DMS79 treated with DMSO at 0.1 percent for 48 hours (cell line): Measurements from ENCODE around the gene LRRC43.

Source experiments
- DNase-seq: peaks from one replicate; lab custom pipeline; 2025; lab: John Stamatoyannopoulos, UW

The LRRC43 gene

DNA sequence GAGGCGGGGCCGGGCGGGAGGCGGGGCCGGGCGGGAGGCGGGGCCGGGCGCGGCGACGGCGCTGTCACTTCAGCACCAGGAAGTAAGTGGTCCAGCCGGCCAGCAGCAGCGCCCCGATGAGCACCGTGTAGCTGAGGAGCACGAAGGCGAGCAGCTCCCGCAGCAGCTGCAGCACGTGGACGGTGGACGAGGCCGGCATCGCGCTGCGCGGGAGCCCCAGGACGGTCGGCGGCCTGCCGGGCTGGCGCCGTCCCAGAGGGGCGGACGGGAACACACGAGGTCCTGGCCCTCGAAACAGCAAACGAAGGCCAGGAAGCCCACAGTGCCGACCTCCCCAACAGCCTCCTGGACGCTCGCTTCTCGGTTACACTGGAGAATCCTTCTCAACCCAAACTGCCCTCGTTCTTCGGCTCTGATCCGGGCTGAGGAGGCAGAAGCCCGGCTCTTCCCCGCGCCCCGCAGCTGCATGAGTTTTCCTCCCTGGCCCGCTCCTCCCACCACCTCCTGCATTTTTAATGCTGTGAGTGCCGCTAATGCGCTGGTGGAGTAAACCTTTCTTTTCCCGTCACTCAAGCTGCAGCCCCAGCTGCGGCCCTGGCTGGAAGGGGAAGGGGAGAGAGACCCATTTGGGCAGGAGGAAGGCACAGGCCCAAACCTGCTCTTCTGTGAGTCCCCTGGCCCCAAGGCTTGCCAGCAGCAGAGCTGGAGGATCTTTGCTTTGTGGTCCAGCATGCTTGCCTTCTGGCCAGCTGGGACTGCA lies 43.6 kb downstream of the LRRC43 start:
- peak; percentile 45 for DNase-seq

DNA sequence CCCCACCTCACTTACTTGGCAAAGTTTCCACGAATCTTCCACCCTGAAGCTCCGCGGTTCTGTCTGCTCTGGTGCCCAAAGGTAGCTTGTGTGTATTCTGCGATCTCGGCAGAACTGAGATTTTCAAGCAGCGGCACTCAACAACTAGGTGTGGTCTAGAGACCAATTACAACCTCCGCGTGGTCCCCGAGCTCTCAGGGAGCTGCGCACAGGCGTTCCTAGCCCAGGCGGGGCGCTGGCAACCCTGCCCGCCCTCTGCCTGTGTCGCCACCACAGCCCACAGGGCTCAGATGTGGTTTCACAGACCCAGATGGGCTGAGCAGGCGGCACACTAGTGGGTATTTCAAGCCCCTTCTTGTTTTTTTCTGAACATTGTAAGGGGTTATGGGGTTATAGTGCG lies 44.4 kb downstream of the LRRC43 start:
- peak; percentile 35 for DNase-seq

GRCh38 chr12:122228092-122228491 lies 45.2 kb downstream of the LRRC43 start:
- no peak for DNase-seq

- no peak for DNase-seq
Observed at GRCh38 chr12:122230798-122231197, 47.9 kb downstream of the LRRC43 start.

DNA sequence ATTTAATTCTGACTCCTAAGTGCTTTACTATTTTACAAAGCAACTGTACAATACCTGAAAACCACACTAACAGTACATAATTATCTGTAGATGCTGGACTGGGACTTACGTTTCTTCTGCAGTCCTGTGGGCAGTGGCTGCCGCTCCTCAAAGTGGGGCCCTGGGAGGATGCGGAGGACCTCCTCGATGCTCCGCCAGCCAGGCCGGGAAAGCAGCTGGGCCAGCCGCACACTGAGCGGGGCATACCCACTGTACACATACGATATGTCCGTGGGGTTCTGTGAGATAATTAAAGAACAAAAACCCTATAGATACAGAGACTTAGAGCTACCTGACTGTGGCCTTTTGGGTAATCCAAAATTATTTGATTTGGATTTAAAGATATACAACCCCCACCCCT lies 49.8 kb downstream of the LRRC43 start:
- no peak for DNase-seq

DNA sequence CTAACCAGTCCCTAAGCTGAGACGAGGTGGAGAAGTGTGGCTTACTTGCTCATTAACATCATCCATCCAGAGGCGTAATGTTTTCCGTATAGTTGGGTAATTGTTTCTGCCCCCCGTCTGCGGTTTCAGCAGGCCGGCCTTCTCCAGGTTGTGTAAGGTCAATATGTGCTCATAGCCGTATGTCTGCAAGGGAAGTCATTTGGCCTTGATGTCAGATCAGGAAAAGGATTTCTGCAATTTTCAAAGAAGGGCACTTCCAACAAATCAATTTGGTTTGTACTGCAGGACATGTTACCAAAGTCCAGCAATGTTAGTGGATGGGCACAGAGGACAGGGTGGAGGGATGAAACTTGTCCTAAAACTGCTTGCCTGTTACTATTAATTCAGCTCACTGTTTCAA lies 52.8 kb downstream of the LRRC43 start:
- DNase-seq: no peak

GRCh38 chr12:122238861-122239260 lies 55.9 kb downstream of the LRRC43 start:
- DNase-seq: no peak

DNA sequence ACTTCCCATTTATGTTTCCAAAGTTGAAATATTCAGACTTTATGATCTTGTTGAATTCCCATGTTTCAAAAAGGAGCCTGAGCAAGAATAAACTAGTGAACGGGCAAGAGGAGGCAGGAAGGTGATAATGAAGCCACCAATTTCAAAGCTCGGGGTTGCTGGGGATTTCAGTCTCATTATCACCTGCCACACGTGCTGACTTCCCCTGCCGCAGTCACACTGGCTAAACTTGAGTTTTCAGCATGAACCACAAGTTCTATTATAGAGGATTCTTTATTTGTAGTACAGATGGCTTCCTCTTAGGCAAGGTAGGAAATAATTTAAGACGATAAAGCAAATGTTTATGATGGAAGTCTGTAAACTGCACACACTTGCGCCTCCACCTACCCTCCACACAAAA lies 61.0 kb downstream of the LRRC43 start:
- DNase-seq: no peak

DNA sequence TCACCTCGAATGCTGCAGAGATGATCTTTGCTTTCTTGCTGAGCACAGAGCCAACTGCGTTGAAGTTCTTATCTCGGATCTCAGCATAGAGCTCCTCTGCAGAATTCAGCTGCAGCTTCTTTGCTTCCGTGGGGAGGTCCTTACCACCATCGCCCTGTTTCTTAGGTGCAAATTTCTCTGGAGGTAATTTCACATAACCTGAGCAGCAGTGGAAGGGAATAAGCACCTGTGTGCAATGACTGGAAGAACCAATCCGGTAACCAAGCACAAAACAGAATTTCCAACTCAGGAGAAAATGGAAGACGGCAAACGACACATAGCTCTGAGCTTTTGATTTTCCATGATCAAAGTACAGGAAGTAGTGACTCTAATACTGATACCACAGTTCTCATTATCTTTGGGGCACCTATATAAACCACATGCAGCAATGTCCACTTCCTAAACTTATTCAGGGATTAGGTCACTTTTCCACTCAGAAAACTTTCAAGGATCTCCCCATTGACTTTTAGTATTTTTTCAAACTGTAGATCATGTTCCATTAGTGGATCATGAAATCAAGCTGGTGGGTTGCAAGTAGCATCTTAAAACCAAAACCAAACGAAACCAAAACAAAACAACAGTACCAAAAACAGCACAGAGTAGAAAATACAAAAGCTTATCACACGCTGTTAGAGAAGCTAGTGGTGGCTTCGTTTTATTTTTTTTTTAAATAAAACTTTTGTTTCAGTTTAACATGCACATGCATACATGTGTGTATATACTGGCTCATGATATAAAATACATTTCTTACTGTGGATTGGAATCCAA lies 61.8 kb downstream of the LRRC43 start:
- DNase-seq: no peak

GRCh38 chr12:122245553-122245952 lies 62.6 kb downstream of the LRRC43 start:
- DNase-seq: no peak

- peak; percentile 88 for DNase-seq
Observed at GRCh38 chr12:122250047-122250446, 67.1 kb downstream of the LRRC43 start.

GRCh38 chr12:122250536-122250935 lies 67.6 kb downstream of the LRRC43 start:
- DNase-seq: no peak
